Measurements from ENCODE around the gene TMEM59. TPM values are rescaled to one million over a fixed set of nuclear protein-coding genes. Genes with fewer than 3 reads are reported as not detected.
"Not testable (repeated sequence)": the region's sequence is repeated elsewhere in the genome, so short reads cannot be mapped to it uniquely, and the experiment has no call there.

TMEM59 gene
- total and polyA plus RNA-seq, 9 donors, result 127 to 196 (median 153) TPM

- H3K4me3 ChIP-seq (ENCODE audit: low read length); H3K36me3 ChIP-seq (ENCODE audit: control insufficient read depth, insufficient read depth, low read length); H3K4me1 ChIP-seq (ENCODE audit: control insufficient read depth, insufficient read depth, low read length); H3K9me3 ChIP-seq (replicated peaks; ENCODE audit: control insufficient read depth, low read depth, low read length); H3K27ac ChIP-seq (ENCODE audit: low read length); DNase-seq; H3K27me3 ChIP-seq (ENCODE audit: control insufficient read depth, insufficient read depth, low read length): not testable (repeated sequence)
- 95% methylated on average over 19 of the region's 19 CpGs for WGBS (ENCODE audit: insufficient coverage)
Observed at GRCh38 chr1:54003750-54004480, 49.1 kb downstream of the TMEM59 start.

GRCh38 chr1:54003249-54003646, 49.8 kb downstream of the TMEM59 start:
- Histone ChIP-seq H3K9me3 (replicated peaks; ENCODE audit: control insufficient read depth, low read depth, low read length) (no peaks in the 10 kb centered on the region), H3K36me3 (ENCODE audit: control insufficient read depth, insufficient read depth, low read length) (no peaks in the 10 kb centered on the region), H3K27ac (ENCODE audit: low read length) (no peak overlapping the region), H3K4me1 (ENCODE audit: control insufficient read depth, insufficient read depth, low read length) (no peaks in the 10 kb centered on the region), H3K27me3 (ENCODE audit: control insufficient read depth, insufficient read depth, low read length) (no peaks in the 10 kb centered on the region), H3K4me3 (ENCODE audit: low read length) (no peak overlapping the region)
- no peak for DNase-seq
- 85% methylated on average over 12 of the region's 12 CpGs for WGBS (ENCODE audit: insufficient coverage)

GRCh38 chr1:54002544-54003248, 50.3 kb downstream of the TMEM59 start:
- 49% methylated on average over 5 of the region's 9 CpGs for WGBS (ENCODE audit: insufficient coverage)
- DNase-seq, result no peak
- Histone ChIP-seq H3K36me3 (ENCODE audit: control insufficient read depth, insufficient read depth, low read length) (no peaks in the 10 kb centered on the region), H3K4me1 (ENCODE audit: control insufficient read depth, insufficient read depth, low read length) (no peaks in the 10 kb centered on the region), H3K27ac (ENCODE audit: low read length) (no peak overlapping the region), H3K27me3 (ENCODE audit: control insufficient read depth, insufficient read depth, low read length) (no peaks in the 10 kb centered on the region), H3K9me3 (replicated peaks; ENCODE audit: control insufficient read depth, low read depth, low read length) (no peaks in the 10 kb centered on the region), H3K4me3 (ENCODE audit: low read length) (no peak overlapping the region)

GRCh38 chr1:54001591-54001990, 51.4 kb downstream of the TMEM59 start:
- Histone ChIP-seq H3K27me3 (ENCODE audit: control insufficient read depth, insufficient read depth, low read length) (no peaks in the 10 kb centered on the region), H3K4me1 (ENCODE audit: control insufficient read depth, insufficient read depth, low read length) (no peaks in the 10 kb centered on the region), H3K9me3 (replicated peaks; ENCODE audit: control insufficient read depth, low read depth, low read length) (no peaks in the 10 kb centered on the region), H3K27ac (ENCODE audit: low read length) (no peak overlapping the region), H3K4me3 (ENCODE audit: low read length) (no peak overlapping the region), H3K36me3 (ENCODE audit: control insufficient read depth, insufficient read depth, low read length) (no peaks in the 10 kb centered on the region)
- DNase-seq, result no peak
- 57% methylated on average over 1 of the region's 3 CpGs for WGBS (ENCODE audit: insufficient coverage)

- H3K9me3 ChIP-seq (replicated peaks; ENCODE audit: control insufficient read depth, low read depth, low read length), result no peaks in the 10 kb centered on the region
- no peak overlapping the region for H3K4me3 ChIP-seq (ENCODE audit: low read length)
- no peak for DNase-seq
- no peak overlapping the region for H3K27ac ChIP-seq (ENCODE audit: low read length)
- no peaks in the 10 kb centered on the region for H3K36me3 ChIP-seq (ENCODE audit: control insufficient read depth, insufficient read depth, low read length)
- H3K4me1 ChIP-seq (ENCODE audit: control insufficient read depth, insufficient read depth, low read length), result no peaks in the 10 kb centered on the region
- no peaks in the 10 kb centered on the region for H3K27me3 ChIP-seq (ENCODE audit: control insufficient read depth, insufficient read depth, low read length)
Observed at GRCh38 chr1:53999920-54000319, 53.1 kb downstream of the TMEM59 start.

- no peaks in the 10 kb centered on the region for H3K27me3 ChIP-seq (ENCODE audit: control insufficient read depth, insufficient read depth, low read length)
- no peaks in the 10 kb centered on the region for H3K36me3 ChIP-seq (ENCODE audit: control insufficient read depth, insufficient read depth, low read length)
- H3K4me1 ChIP-seq (ENCODE audit: control insufficient read depth, insufficient read depth, low read length), result no peaks in the 10 kb centered on the region
- no peaks in the 10 kb centered on the region for H3K9me3 ChIP-seq (replicated peaks; ENCODE audit: control insufficient read depth, low read depth, low read length)
- no peak for DNase-seq
- WGBS (ENCODE audit: insufficient coverage), result no CpG with 5 or more reads among the region's 1 CpG
- no peak overlapping the region for H3K4me3 ChIP-seq (ENCODE audit: low read length)
- H3K27ac ChIP-seq (ENCODE audit: low read length), result no peak overlapping the region
Observed at GRCh38 chr1:53998223-53998622, 54.8 kb downstream of the TMEM59 start.

- H3K27ac ChIP-seq (ENCODE audit: low read length), result no peak overlapping the region
- H3K27me3 ChIP-seq (ENCODE audit: control insufficient read depth, insufficient read depth, low read length), result no peaks in the 10 kb centered on the region
- H3K36me3 ChIP-seq (ENCODE audit: control insufficient read depth, insufficient read depth, low read length), result no peaks in the 10 kb centered on the region
- DNase-seq, result no peak
- no CpG with 5 or more reads among the region's 1 CpG for WGBS (ENCODE audit: insufficient coverage)
- H3K4me1 ChIP-seq (ENCODE audit: control insufficient read depth, insufficient read depth, low read length), result no peaks in the 10 kb centered on the region
- no peaks in the 10 kb centered on the region for H3K9me3 ChIP-seq (replicated peaks; ENCODE audit: control insufficient read depth, low read depth, low read length)
- H3K4me3 ChIP-seq (ENCODE audit: low read length), result no peak overlapping the region
Observed at GRCh38 chr1:53995683-53996082, 57.3 kb downstream of the TMEM59 start.

- not testable (repeated sequence) for H3K9me3 ChIP-seq (replicated peaks; ENCODE audit: control insufficient read depth, low read depth, low read length); DNase-seq; H3K36me3 ChIP-seq (ENCODE audit: control insufficient read depth, insufficient read depth, low read length); H3K4me1 ChIP-seq (ENCODE audit: control insufficient read depth, insufficient read depth, low read length); H3K27me3 ChIP-seq (ENCODE audit: control insufficient read depth, insufficient read depth, low read length); H3K4me3 ChIP-seq (ENCODE audit: low read length); H3K27ac ChIP-seq (ENCODE audit: low read length)
- no CpG with 5 or more reads among the region's 2 CpGs for WGBS (ENCODE audit: insufficient coverage)
Observed at GRCh38 chr1:53994516-53994915, 58.5 kb downstream of the TMEM59 start.

GRCh38 chr1:53992085-53992874, 60.7 kb downstream of the TMEM59 start:
- no peaks in the 10 kb centered on the region for H3K4me1 ChIP-seq (ENCODE audit: control insufficient read depth, insufficient read depth, low read length)
- no peaks in the 10 kb centered on the region for H3K36me3 ChIP-seq (ENCODE audit: control insufficient read depth, insufficient read depth, low read length)
- no peaks in the 10 kb centered on the region for H3K9me3 ChIP-seq (replicated peaks; ENCODE audit: control insufficient read depth, low read depth, low read length)
- 63% methylated on average over 4 of the region's 4 CpGs for WGBS (ENCODE audit: insufficient coverage)
- no peak for DNase-seq
- no peak overlapping the region for H3K4me3 ChIP-seq (ENCODE audit: low read length)
- H3K27ac ChIP-seq (ENCODE audit: low read length), result no peak overlapping the region
- H3K27me3 ChIP-seq (ENCODE audit: control insufficient read depth, insufficient read depth, low read length), result no peaks in the 10 kb centered on the region

- no peak for DNase-seq
- H3K4me1 ChIP-seq (ENCODE audit: control insufficient read depth, insufficient read depth, low read length), result no peaks in the 10 kb centered on the region
- no peaks in the 10 kb centered on the region for H3K36me3 ChIP-seq (ENCODE audit: control insufficient read depth, insufficient read depth, low read length)
- H3K27me3 ChIP-seq (ENCODE audit: control insufficient read depth, insufficient read depth, low read length), result no peaks in the 10 kb centered on the region
- no peak overlapping the region for H3K4me3 ChIP-seq (ENCODE audit: low read length)
- no peak overlapping the region for H3K27ac ChIP-seq (ENCODE audit: low read length)
- no peaks in the 10 kb centered on the region for H3K9me3 ChIP-seq (replicated peaks; ENCODE audit: control insufficient read depth, low read depth, low read length)
- WGBS (ENCODE audit: insufficient coverage), result no CpG with 5 or more reads among the region's 2 CpGs
Observed at GRCh38 chr1:53987880-53988279, 65.1 kb downstream of the TMEM59 start.

Data from muscle of leg (tissue), 11 donors.